ENCODE measurements around the gene CD40. TPM values are rescaled to one million over a fixed set of nuclear protein-coding genes. Genes with fewer than 3 reads are reported as not detected.

The CD40 gene
- total RNA-seq, 1 donor from 2014 or later: 0.41 TPM

DNA sequence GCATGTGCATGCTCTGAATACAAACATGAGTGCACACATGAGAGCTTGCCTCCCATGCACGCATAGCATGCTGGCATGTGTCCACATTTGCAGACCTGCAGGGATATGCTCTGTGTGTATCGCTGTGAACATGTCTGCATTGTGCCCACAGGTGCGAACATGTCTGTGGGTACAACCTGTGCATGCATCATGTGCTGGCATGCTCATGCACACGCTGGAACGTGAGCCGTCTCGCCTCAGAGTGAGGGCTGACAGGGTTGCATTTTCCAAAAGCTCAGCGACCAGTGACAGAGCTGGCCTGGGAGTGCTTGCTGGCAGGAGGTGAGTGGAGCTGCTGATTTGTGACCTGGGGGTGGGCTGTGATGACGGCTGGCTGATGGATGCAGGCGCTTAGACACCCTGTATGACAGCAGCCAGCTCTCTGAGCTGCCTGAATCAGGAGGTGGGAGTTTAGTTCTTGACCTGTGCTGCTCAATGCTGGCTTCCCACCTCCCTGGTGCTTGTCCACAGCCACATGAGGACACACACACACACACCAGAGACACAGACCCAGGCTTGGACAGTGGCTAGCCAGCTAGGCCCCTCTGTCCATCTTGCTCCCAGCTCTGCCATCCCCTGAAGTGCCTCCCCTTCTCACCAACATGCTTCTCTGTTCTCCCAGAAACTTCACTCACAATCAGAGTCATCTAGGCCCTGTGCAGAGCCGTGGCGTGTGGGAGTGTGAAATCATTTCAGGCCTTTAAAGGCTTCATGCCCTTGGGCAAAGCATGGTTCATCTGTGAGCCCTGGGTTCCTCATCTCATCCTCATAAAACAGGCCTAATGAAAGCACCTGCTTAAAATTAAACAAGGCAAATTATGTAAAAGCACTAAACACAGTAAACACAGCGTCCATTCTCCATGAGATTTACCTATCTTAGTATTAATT, 51.4 kb downstream of the CD40 start:
- no peak for FAIRE-seq

GRCh38 chr20:46171476-46171875, 53.4 kb downstream of the CD40 start:
- FAIRE-seq (no peak), DNase-seq (ENCODE audit: low spot score in 2 of 2) (no peak)

More for the DNA sequence above, 51.4 kb downstream of the CD40 start:
- DNase-seq (ENCODE audit: low spot score in 2 of 2): no peak

DNA sequence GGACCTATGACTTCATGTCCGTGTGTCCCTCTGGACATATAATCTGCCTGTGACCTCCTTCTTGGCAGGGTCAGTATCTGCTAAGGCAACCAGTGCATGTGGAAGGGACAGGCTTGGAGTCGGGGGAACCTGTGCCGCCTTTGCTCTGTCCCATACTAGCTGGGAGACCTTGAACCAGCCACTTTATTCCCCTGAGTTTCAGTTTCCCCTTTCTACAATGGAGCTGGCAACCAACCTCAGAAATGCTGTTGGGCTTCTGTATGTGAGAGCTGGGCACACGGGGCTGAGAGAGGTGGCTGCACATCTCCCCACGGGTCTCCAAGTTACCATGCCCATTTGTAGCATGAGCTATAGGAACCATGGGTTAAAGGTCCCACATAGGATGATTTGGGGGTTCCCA, 53.8 kb downstream of the CD40 start:
- no peak for FAIRE-seq

DNA sequence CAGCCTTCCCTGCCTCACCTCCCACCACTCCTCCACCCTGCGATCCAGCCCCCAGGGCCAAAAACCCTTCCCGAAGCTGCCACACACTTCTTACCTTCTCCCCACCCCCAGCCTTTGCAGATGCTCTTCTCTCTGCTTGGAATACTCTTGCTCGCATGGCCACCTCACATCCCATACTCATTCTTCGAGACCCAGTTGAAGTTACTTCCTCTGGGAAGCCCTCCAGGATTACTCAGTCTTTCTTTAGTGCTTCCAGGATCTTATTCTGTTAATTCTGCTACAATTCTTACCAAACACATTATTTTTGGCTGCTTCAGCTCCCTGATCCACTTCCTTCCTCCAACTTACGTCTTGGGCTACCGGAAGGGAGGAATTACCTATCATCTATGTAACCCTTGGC, 54.3 kb downstream of the CD40 start:
- FAIRE-seq: no peak
- DNase-seq (ENCODE audit: low spot score in 2 of 2): no peak

More for the DNA sequence above, 53.8 kb downstream of the CD40 start:
- no peak for DNase-seq (ENCODE audit: low spot score in 2 of 2)

GRCh38 chr20:46172961-46173536, 54.9 kb downstream of the CD40 start:
- FAIRE-seq: no peak
- no peak for DNase-seq (ENCODE audit: low spot score in 2 of 2)

DNA sequence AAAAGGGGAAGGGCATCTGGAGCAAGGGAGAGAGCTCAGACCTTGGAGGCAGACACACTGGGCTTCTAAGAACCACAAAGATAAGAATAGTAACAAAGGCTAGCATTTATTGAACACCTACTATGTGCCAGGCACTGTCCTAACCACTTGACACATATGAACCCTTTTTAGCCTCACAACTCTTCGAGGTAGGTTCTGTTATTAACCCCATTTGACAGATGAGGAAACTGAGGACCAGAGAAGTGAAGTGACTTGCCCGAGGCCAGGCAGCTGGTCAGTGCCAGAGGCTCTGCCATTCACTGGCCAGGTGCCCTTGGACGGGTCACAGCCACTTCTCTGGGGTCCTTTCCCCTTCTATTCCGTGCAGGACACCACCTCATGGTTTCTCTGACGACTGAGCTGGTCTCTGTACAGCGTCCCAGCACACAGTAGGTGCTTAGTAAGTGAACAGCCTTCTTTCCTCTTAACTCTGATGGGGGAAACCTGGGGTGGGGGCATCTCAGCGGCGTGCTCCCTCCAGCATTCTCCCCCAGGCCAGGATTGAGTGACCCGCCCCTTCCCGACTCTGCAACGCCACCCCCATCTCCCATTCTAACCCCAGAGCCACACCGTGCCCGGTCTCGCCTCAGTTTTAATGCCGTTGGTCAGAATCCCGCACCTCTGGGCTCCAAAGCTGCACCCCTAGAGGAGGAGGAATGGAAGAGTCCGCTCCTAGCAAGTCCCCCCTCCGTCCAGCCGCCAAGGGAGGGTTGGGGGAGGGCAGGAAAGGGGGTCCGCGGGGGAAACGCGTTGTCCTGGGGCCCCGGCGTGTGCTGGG, 55.7 kb downstream of the CD40 start:
- DNase-seq (ENCODE audit: low spot score in 2 of 2): no peak
- FAIRE-seq: no peak

DNA sequence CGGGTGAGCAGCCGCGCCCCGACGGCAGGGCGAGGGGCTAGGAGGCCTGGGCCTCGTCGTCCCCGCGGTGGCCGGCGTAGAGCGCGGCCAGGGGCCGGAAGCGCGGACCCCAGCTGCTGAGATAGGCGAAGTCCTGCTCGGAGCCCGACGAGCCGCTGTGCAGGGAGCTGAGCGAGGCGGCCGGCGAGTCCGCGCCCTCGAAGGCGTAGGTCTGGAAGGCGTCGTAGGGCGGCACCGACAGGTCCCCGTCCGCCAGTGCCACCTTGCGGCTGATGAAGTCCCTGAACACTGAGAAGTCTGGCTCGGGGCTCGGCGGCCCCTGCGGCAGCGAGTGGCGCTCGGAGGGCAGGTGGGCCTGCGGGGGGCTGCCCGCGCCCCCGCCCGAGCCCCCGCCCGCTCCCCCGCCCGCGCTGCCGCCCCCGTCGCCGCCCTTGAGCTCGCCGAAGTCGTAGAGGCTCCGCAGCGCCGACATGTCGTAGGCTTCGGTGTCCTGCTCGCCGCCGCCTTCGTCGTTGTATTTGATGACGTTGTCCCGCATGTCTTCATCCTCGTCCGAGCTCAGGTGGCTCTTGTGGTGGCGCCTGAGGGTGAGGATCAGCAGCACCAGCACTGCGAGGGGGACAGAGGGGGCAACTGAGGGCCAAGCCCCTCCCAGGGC, 56.5 kb downstream of the CD40 start:
- peak; percentile 78 to 85 for DNase-seq (ENCODE audit: low spot score in 2 of 2)
- FAIRE-seq: no peak

DNA sequence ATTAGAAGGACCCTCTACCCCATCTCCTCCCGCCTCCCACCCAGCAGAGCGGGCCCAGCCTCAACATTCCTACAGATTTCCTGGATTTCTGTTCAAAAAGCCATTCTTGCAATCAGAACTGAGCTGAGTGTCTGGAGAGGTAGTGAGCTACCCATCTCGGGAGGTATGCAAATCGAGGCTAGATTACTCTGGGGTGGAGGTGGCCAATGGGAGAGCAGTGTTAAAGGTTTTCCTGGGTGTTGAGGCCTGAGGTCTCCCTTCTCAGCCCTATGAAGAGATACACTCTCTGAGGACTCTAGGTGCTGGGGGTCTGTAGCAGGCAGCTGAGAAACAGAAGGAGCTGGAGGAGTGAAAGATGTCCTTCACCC, 57.0 kb downstream of the CD40 start:
- DNase-seq (ENCODE audit: low spot score in 2 of 2): no peak
- no peak for FAIRE-seq

DNA sequence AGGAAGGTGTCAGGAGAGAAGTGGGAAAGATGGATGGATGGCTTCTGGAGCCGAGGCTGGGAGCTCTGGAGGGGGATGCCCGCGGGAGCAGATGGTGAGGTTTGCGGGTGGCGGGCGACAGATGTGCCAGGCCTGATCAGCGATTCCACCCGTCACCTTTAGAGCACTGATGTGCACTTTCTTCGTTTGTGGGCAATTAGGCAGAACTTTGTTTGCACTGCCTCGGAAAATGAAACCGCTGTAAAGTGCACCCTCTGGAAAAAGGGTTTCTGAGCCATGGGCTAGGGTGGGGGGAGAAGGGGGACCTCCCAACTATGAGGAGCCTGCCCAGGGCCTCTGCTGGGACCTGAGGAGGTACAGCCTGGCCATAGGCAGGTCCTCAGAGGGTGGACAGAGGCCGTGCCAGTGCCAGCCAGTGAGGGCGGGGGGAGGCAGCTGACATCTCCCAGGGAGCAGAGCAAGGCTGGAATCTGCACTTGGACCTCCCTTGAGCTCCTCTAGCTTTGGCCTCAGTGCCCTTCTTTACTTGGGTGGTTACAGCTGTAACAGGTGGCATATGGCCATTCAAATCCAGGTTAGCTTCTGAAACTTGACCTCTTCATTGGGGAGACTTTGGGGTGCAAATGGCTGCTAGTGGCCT, 58.7 kb downstream of the CD40 start:
- DNase-seq (ENCODE audit: low spot score in 2 of 2): no peak
- FAIRE-seq: no peak

GRCh38 chr20:46177768-46178167, 59.7 kb downstream of the CD40 start:
- DNase-seq (ENCODE audit: low spot score in 2 of 2): no peak
- no peak for FAIRE-seq

- no peak for DNase-seq (ENCODE audit: low spot score in 2 of 2)
- no peak for FAIRE-seq
Observed at GRCh38 chr20:46178891-46179290, 60.8 kb downstream of the CD40 start.

Other genes with a start within 250 kb of the CD40 start
- 5.3 TPM for gene ZSWIM1, start 237.1 kb upstream of the CD40 start, total RNA-seq
- 2.0 TPM for gene SPATA25, start 230.7 kb upstream of the CD40 start, total RNA-seq
- gene NEURL2, start 227.1 kb upstream of the CD40 start, total RNA-seq: 3.3 TPM
- gene CTSA, start 227.0 kb upstream of the CD40 start, total RNA-seq: 14.7 TPM
- gene PLTP, start 206.2 kb upstream of the CD40 start, total RNA-seq: 19.2 TPM
- gene PCIF1, start 183.6 kb upstream of the CD40 start, total RNA-seq: 9.0 TPM
- gene ZNF335, start 146.1 kb upstream of the CD40 start, total RNA-seq: 12.6 TPM
- under 0.01 TPM for gene MMP9, start 109.4 kb upstream of the CD40 start, total RNA-seq
- 18.8 TPM for gene SLC12A5, start 89.1 kb upstream of the CD40 start, total RNA-seq
- gene NCOA5, start 28.4 kb upstream of the CD40 start, total RNA-seq: 18.3 TPM
- gene CDH22, start 190.2 kb downstream of the CD40 start, total RNA-seq: 2.0 TPM

Data from frontal cortex (tissue), 4 donors.